Liver (tissue), 3 donors: Measurements from ENCODE around the gene OR8B2.

Experiments used
- ATF3 ChIP-seq: IDR thresholded peaks from 2 replicates; pipeline ENCODE4 v1.6.1; 2016; ENCODE audit warnings: antibody characterized with exemption
- CTCF ChIP-seq: fragments of 150-350 bp; IDR thresholded peaks from 2 replicates; pipeline ENCODE4 v1.5.1; 2017; ENCODE audit warnings: improper control_type of control experiment, low read depth, low read length; ENCODE audit not compliant: missing input control
- EGR1 ChIP-seq, 2 donors: IDR thresholded peaks; 2 replicates each; pipeline ENCODE4 v1.6.1; 2016 to 2018; ENCODE audit warnings: antibody characterized with exemption in 2 of 2, low read depth in 2 of 2
- FOXA2 ChIP-seq: IDR thresholded peaks from 2 replicates; pipeline ENCODE4 v1.6.1; 2016; ENCODE audit warnings: antibody characterized with exemption
- HNF4G ChIP-seq: IDR thresholded peaks from 2 replicates; pipeline ENCODE4 v1.6.1; 2016; ENCODE audit warnings: antibody characterized with exemption
- JUND ChIP-seq, 2 donors: IDR thresholded peaks; 2 replicates each; pipeline ENCODE4 v1.6.1; 2016; ENCODE audit warnings: antibody characterized with exemption in 2 of 2
- MAX ChIP-seq: IDR thresholded peaks from 2 replicates; pipeline ENCODE4 v1.6.1; 2016; ENCODE audit warnings: antibody characterized with exemption
- RAD21 ChIP-seq, 2 donors: IDR thresholded peaks; 2 replicates each; pipeline ENCODE4 v1.6.1; 2016; ENCODE audit warnings: antibody characterized with exemption in 2 of 2, mild to moderate bottlenecking in 2 of 2
- REST ChIP-seq: IDR thresholded peaks from 2 replicates; pipeline ENCODE4 v1.6.1; 2016; ENCODE audit warnings: antibody characterized with exemption, mild to moderate bottlenecking
- RXRA ChIP-seq, 2 donors: IDR thresholded peaks; 2 replicates each; pipeline ENCODE4 v1.6.1; 2017 to 2018; ENCODE audit warnings: antibody characterized with exemption in 2 of 2, mild to moderate bottlenecking in 1 of 2
- SP1 ChIP-seq: IDR thresholded peaks from 2 replicates; pipeline ENCODE4 v1.6.1; 2018; ENCODE audit warnings: antibody characterized with exemption, mild to moderate bottlenecking
- TAF1 ChIP-seq: conservative IDR thresholded peaks from 2 replicates; pipeline ENCODE4 v1.6.1; 2016; ENCODE audit warnings: antibody characterized with exemption, mild to moderate bottlenecking
- YY1 ChIP-seq: IDR thresholded peaks from 2 replicates; pipeline ENCODE4 v1.6.1; 2016; ENCODE audit warnings: antibody characterized with exemption, mild to moderate bottlenecking
- ZBTB33 ChIP-seq: IDR thresholded peaks from 2 replicates; pipeline ENCODE4 v1.6.1; 2016; ENCODE audit warnings: antibody characterized with exemption
- donor health status: healthy.
- donor health status: healthy.

GRCh38 chr11:124384399-124384798, at the start of gene OR8B2:
- no peak for TF ChIP-seq EGR1 (IDR thresholded peaks at IDR 0.05; ENCODE audit: low read depth in 2 of 2)
- TF ChIP-seq SP1 = no peak
- TF ChIP-seq YY1 = no peak
- no peak for TF ChIP-seq CTCF
- no peak for TF ChIP-seq RAD21 (IDR thresholded peaks at IDR 0.05)
- no peak for TF ChIP-seq TAF1
- no peak for TF ChIP-seq JUND (IDR thresholded peaks at IDR 0.05)
- TF ChIP-seq REST = no peak
- no peak for TF ChIP-seq HNF4G
- TF ChIP-seq ZBTB33 = no peak
- no peak for TF ChIP-seq RXRA (IDR thresholded peaks at IDR 0.05)
- TF ChIP-seq FOXA2 = no peak
- TF ChIP-seq MAX = no peak
- TF ChIP-seq ATF3 = no peak
